ENCODE measurements around the gene NUAK1. TPM values are rescaled to one million over a fixed set of nuclear protein-coding genes. Genes with fewer than 3 reads are reported as not detected.

Gene NUAK1
- total RNA-seq, 4 donors from 2014 or later, result 13.8 to 38.6 (median 22.8) TPM

GRCh38 chr12:106049546-106049945 is 89.2 kb downstream of the NUAK1 start:
- no peak for TF ChIP-seq CTCF (IDR thresholded peaks at IDR 0.05; ENCODE audit: low read depth)

GRCh38 chr12:106049105-106049504 is 89.6 kb downstream of the NUAK1 start:
- no peak for TF ChIP-seq CTCF (IDR thresholded peaks at IDR 0.05; ENCODE audit: low read depth)

- no peak for TF ChIP-seq CTCF (IDR thresholded peaks at IDR 0.05; ENCODE audit: low read depth)
Measured at GRCh38 chr12:106048676-106049075, 90.1 kb downstream of the NUAK1 start.

GRCh38 chr12:106048016-106048415 is 90.7 kb downstream of the NUAK1 start:
- TF ChIP-seq CTCF (IDR thresholded peaks at IDR 0.05; ENCODE audit: low read depth), result no peak

GRCh38 chr12:106046947-106047346 is 91.8 kb downstream of the NUAK1 start:
- TF ChIP-seq CTCF (IDR thresholded peaks at IDR 0.05; ENCODE audit: low read depth), result no peak

GRCh38 chr12:106046301-106046846 is 92.4 kb downstream of the NUAK1 start:
- no peak for TF ChIP-seq CTCF (IDR thresholded peaks at IDR 0.05; ENCODE audit: low read depth)

GRCh38 chr12:106045251-106045674 is 93.5 kb downstream of the NUAK1 start:
- TF ChIP-seq CTCF (IDR thresholded peaks at IDR 0.05; ENCODE audit: low read depth), result no peak

Data from subcutaneous adipose tissue (tissue), 4 donors.